ENCODE measurements around the gene R3HDM2. TPM values are rescaled to one million over a fixed set of nuclear protein-coding genes. Genes with fewer than 3 reads are reported as not detected.

R3HDM2 gene
- total RNA-seq, 2 experiments from 2014 or later: 25.8 to 47.2 TPM

DNA sequence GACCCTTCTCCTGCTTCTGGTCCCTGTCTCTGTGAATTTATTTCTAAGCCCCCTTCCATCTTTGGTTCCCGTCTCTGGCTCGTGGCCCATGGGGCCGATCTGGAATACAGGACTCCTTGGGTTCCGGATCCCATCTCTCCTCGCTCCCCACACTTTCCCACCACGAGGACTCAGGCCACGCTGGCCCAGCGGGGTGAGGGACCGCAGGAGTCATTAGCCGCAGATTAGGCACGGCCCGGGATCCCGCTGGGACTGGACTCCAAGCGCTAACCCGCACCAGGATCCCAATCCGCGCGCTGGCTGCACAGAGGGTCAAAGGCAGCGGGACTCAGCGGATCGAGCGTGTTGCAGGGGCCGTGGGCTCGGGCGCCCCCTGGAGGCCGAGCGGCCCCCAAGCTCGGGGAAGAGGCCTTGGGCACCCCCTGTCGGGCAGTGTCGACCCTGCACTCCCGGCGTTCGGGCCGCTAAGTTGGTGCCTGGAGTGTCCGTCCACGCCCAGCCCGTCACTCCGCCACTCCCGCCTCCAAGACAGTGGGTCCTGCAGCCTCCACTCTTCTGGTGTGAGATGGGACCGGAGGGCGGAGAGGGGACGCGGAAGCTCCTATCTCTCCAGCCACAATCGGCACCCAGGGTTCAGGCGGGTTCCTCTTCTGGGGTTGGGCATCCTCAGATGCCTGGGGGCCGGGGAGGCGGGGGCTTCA lies 191.8 kb downstream of the R3HDM2 start:
- Histone ChIP-seq H3K36me3 (ENCODE audit: insufficient read depth, low read length) (peaks cover 20% of the 10 kb centered on the region), H3K79me2 (ENCODE audit: insufficient read depth, low read depth, low read length) (no peaks in the 10 kb centered on the region), H3K27ac (ENCODE audit: low read depth, low read length, poor library complexity, severe bottlenecking) (peak overlapping the region; percentile 92), H3K4me3 (ENCODE audit: low read depth, low read length, poor library complexity, severe bottlenecking) (peak overlapping the region; percentile 74), H2AFZ (ENCODE audit: low read length) (peak overlapping the region; percentile 43; the same call in 1 of the 2 replicates), H3K9me3 (ENCODE audit: low read length) (no peaks in the 10 kb centered on the region), H3K9me2 (ENCODE audit: insufficient read depth, low read length) (no peaks in the 10 kb centered on the region), H3K4me2 (ENCODE audit: low read length) (peak overlapping the region; percentile 99), H4K20me1 (ENCODE audit: insufficient read depth, low read length) (0 out of 2 replicates have a peak, but pooled peaks cover 2% of the 10 kb centered on the region), H3K4me1 (ENCODE audit: insufficient read depth, low read length, poor library complexity, severe bottlenecking) (peaks cover 53% of the 10 kb centered on the region)
- intact Hi-C loops (cut with micrococcal nuclease; ENCODE audit: unreplicated experiment): loop anchor here (1.0 kb wide), 1 partner anchor 25 kb away; no protein-coding TSS in a partner anchor
- no TSS peak for BruUV-seq (replicated peaks)
- POLR2A ChIA-PET: interaction anchor here (1.0 to 7.3 kb wide), 4 partner anchors 8 to 25 kb away, joined by 5 to 69 read pairs (median 14); partner anchors contain the start of gene SHMT2
- CTCF ChIA-PET (ENCODE audit: unreplicated experiment): interaction anchor here (2.3 to 3.0 kb wide), 2 partner anchors 9 to 25 kb away, joined by 10 to 18 read pairs; partner anchors contain the start of gene SHMT2
- DNase-seq (ENCODE audit: low spot score): peak; percentile 90
- TF ChIP-seq, protein P1, sequence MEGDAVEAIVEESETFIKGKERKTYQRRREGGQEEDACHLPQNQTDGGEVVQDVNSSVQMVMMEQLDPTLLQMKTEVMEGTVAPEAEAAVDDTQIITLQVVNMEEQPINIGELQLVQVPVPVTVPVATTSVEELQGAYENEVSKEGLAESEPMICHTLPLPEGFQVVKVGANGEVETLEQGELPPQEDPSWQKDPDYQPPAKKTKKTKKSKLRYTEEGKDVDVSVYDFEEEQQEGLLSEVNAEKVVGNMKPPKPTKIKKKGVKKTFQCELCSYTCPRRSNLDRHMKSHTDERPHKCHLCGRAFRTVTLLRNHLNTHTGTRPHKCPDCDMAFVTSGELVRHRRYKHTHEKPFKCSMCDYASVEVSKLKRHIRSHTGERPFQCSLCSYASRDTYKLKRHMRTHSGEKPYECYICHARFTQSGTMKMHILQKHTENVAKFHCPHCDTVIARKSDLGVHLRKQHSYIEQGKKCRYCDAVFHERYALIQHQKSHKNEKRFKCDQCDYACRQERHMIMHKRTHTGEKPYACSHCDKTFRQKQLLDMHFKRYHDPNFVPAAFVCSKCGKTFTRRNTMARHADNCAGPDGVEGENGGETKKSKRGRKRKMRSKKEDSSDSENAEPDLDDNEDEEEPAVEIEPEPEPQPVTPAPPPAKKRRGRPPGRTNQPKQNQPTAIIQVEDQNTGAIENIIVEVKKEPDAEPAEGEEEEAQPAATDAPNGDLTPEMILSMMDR (conservative IDR thresholded peaks at IDR 0.05; ENCODE audit: low read length): peak; percentile 100
- TF ChIP-seq EZH2phosphoT487 (IDR thresholded peaks at IDR 0.05; ENCODE audit: borderline replicate concordance, low read depth, low read length): no peak

GRCh38 chr12:57237932-57238853 lies 192.7 kb downstream of the R3HDM2 start:
- peak overlapping the region; percentile 43; the same call in 1 of the 2 replicates for H2AFZ ChIP-seq (ENCODE audit: low read length)
- H3K9me3 ChIP-seq (ENCODE audit: low read length): no peaks in the 10 kb centered on the region
- DNase-seq (ENCODE audit: low spot score): peak; percentile 76
- peak overlapping the region; percentile 99 for H3K4me2 ChIP-seq (ENCODE audit: low read length)
- H3K79me2 ChIP-seq (ENCODE audit: insufficient read depth, low read depth, low read length): no peaks in the 10 kb centered on the region
- H3K36me3 ChIP-seq (ENCODE audit: insufficient read depth, low read length): peaks cover 28% of the 10 kb centered on the region
- 0 out of 2 replicates have a peak, but pooled peaks cover 6% of the 10 kb centered on the region for H4K20me1 ChIP-seq (ENCODE audit: insufficient read depth, low read length)
- CTCF ChIA-PET (ENCODE audit: unreplicated experiment): interaction anchor here (0.5 to 3.0 kb wide), 4 partner anchors 8 to 717 kb away, joined by 3 to 18 read pairs (median 9); partner anchors contain the start of gene SHMT2
- peak overlapping the region; percentile 92 for H3K27ac ChIP-seq (ENCODE audit: low read depth, low read length, poor library complexity, severe bottlenecking)
- peaks cover 52% of the 10 kb centered on the region for H3K4me1 ChIP-seq (ENCODE audit: insufficient read depth, low read length, poor library complexity, severe bottlenecking)
- TF ChIP-seq, protein P1 (conservative IDR thresholded peaks at IDR 0.05; ENCODE audit: low read length): no peak
- TF ChIP-seq EZH2phosphoT487 (IDR thresholded peaks at IDR 0.05; ENCODE audit: borderline replicate concordance, low read depth, low read length): no peak
- no TSS peak for BruUV-seq (replicated peaks)
- no peaks in the 10 kb centered on the region for H3K9me2 ChIP-seq (ENCODE audit: insufficient read depth, low read length)
- peak overlapping the region; percentile 74 for H3K4me3 ChIP-seq (ENCODE audit: low read depth, low read length, poor library complexity, severe bottlenecking)
- intact Hi-C loops (cut with micrococcal nuclease; ENCODE audit: unreplicated experiment): no loop called here
- POLR2A ChIA-PET: interaction anchor here (1.0 to 7.3 kb wide), 4 partner anchors 7 to 220 kb away, joined by 3 to 69 read pairs (median 14); partner anchors contain the start of gene SHMT2
